ENCODE data around the gene TMEM184A. TPM values are rescaled to one million over a fixed set of nuclear protein-coding genes. Genes with fewer than 3 reads are reported as not detected.

The TMEM184A gene
- polyA plus RNA-seq, 2 of the 4 experiments (the other 2 are of a cell fraction), result 14.3 to 18.4 TPM

- TF ChIP-seq HMGXB4 (CRISPR knock-in tag; IDR thresholded peaks at IDR 0.05; ENCODE audit: borderline replicate concordance), result no peak
Measured at GRCh38 chr7:1593091-1593866, 37.3 kb upstream of the TMEM184A start (continued).

GRCh38 chr7:1592299-1592871 lies 36.4 kb upstream of the TMEM184A start:
- H3K4me1 ChIP-seq, result no peaks in the 10 kb centered on the region
- DNase-seq (ENCODE audit: low read depth in 1 of 2, low spot score in 1 of 2) (no peak), FAIRE-seq (no peak), ATAC-seq (no peak)
- H3K4me3 ChIP-seq, result no peak overlapping the region
- ChIA-PET CTCF (interaction anchor here (0.8 to 5.7 kb wide), 5 partner anchors 11 to 46 kb away, joined by 3 to 23 read pairs (median 5); no protein-coding TSS in a partner anchor), POLR2A (no interaction called here)
- H3K9me3 ChIP-seq, result peaks cover 14% of the 10 kb centered on the region
- H3K27ac ChIP-seq, result no peak overlapping the region
- TF ChIP-seq CBX2 (IDR thresholded peaks at IDR 0.05; ENCODE audit: borderline replicate concordance, low read depth) (no peak), USF2 (IDR thresholded peaks at IDR 0.05) (no peak), ZC3H11A (IDR thresholded peaks at IDR 0.05) (no peak), HOXB5 (CRISPR knock-in tag; IDR thresholded peaks at IDR 0.05) (no peak), TP53 (CRISPR knock-in tag; IDR thresholded peaks at IDR 0.05) (no peak), CBX8 (IDR thresholded peaks at IDR 0.05) (no peak), MYC (IDR thresholded peaks at IDR 0.05; ENCODE audit: borderline replicate concordance, low read length) (no peak), MAFK (IDR thresholded peaks at IDR 0.05; ENCODE audit: partially characterized antibody) (no peak), EHF (CRISPR knock-in tag; IDR thresholded peaks at IDR 0.05) (no peak), EHMT2 (IDR thresholded peaks at IDR 0.05; ENCODE audit: low read depth) (no peak), FOSL2 (IDR thresholded peaks at IDR 0.05) (no peak), FOSL2 (CRISPR knock-in tag; IDR thresholded peaks at IDR 0.05) (no peak), RCOR1 (IDR thresholded peaks at IDR 0.05; ENCODE audit: low read depth, low read length) (no peak), KDM5A (IDR thresholded peaks at IDR 0.05) (no peak), NFE2L2 (conservative IDR thresholded peaks at IDR 0.05; ENCODE audit: low read length) (no peak), HOXB13 (CRISPR knock-in tag; IDR thresholded peaks at IDR 0.05; ENCODE audit: low read depth) (no peak), FOSB (CRISPR knock-in tag; IDR thresholded peaks at IDR 0.05) (no peak), POLR2A (IDR thresholded peaks at IDR 0.05; ENCODE audit: low read length) (no peak)
- no peak overlapping the region for H3K4me2 ChIP-seq
- 54% methylated on average over 20 of the region's 20 CpGs for WGBS (ENCODE audit: missing lambda C conversion rate)

GRCh38 chr7:1591876-1592275 lies 35.9 kb upstream of the TMEM184A start:
- ChIA-PET POLR2A (no interaction called here), CTCF (interaction anchor here (1.0 to 5.7 kb wide), 6 partner anchors 11 to 36 kb away, joined by 3 to 23 read pairs (median 4); no protein-coding TSS in a partner anchor)
- ATAC-seq (0 out of 6 replicates have a peak, but pooled peaks of 1 of the 2 experiments have one; percentile 12), FAIRE-seq (no peak), DNase-seq (ENCODE audit: low read depth in 1 of 2, low spot score in 1 of 2) (no peak)
- peaks cover 14% of the 10 kb centered on the region for H3K9me3 ChIP-seq
- 31% methylated on average over 4 of the region's 15 CpGs for WGBS (ENCODE audit: missing lambda C conversion rate)
- H3K4me3 ChIP-seq, result no peak overlapping the region
- no peak overlapping the region for H3K27ac ChIP-seq
- H3K4me2 ChIP-seq, result no peak overlapping the region
- no peaks in the 10 kb centered on the region for H3K4me1 ChIP-seq
- no peak for TF ChIP-seq HES2 (IDR thresholded peaks at IDR 0.05)
- TF ChIP-seq HOXA7 (CRISPR knock-in tag; IDR thresholded peaks at IDR 0.05), result no peak
- no peak for TF ChIP-seq HDAC2 (IDR thresholded peaks at IDR 0.05)
- TF ChIP-seq HEYL (CRISPR knock-in tag; IDR thresholded peaks at IDR 0.05), result no peak
- no peak for TF ChIP-seq SMC3 (IDR thresholded peaks at IDR 0.05)
- TF ChIP-seq MAX (IDR thresholded peaks at IDR 0.05), result no peak
- no peak for TF ChIP-seq ELK1 (IDR thresholded peaks at IDR 0.05; ENCODE audit: low read depth, low read length)
- no peak for TF ChIP-seq KDM1A (IDR thresholded peaks at IDR 0.05; ENCODE audit: low read depth)
- TF ChIP-seq CEBPB (IDR thresholded peaks at IDR 0.05), result no peak
- TF ChIP-seq TFCP2L1 (CRISPR knock-in tag; IDR thresholded peaks at IDR 0.05), result no peak
- TF ChIP-seq REST (IDR thresholded peaks at IDR 0.05), result no peak

Data from A549 (cell line).